ENCODE results near the gene ARL8B. TPM values are rescaled to one million over a fixed set of nuclear protein-coding genes. Genes with fewer than 3 reads are reported as not detected.
A peak's percentile ranks its signal among the peaks of the same experiment; 100 is the strongest.
"Not testable (repeated sequence)": the region's sequence is repeated elsewhere in the genome, so short reads cannot be mapped to it uniquely, and the experiment has no call there.

Gene ARL8B
- total RNA-seq, 2 donors from 2014 or later = 54.5 to 57.7 TPM

GRCh38 chr3:5172018-5172417, 49.9 kb downstream of the ARL8B start:
- ATAC-seq = no peak
- no peak for DNase-seq
- intact Hi-C loops (cut with DNase I) = no loop called here

GRCh38 chr3:5179036-5179435, 56.9 kb downstream of the ARL8B start:
- intact Hi-C loops (cut with DNase I); DNase-seq; ATAC-seq: not testable (repeated sequence)

GRCh38 chr3:5181469-5182141, 59.5 kb downstream of the ARL8B start:
- DNase-seq (no peak), ATAC-seq (no peak)
- intact Hi-C loops (cut with DNase I) = loop anchor here in 1 of 2 donors (10.0 kb wide), 1 partner anchor 57 kb away; the partner anchor contains the start of gene ARL8B

GRCh38 chr3:5183714-5184113, 61.6 kb downstream of the ARL8B start:
- not testable (repeated sequence) for DNase-seq, ATAC-seq
- intact Hi-C loops (cut with DNase I) = loop anchor here in 1 of 2 donors (10.0 kb wide), 1 partner anchor 59 kb away; the partner anchor contains the start of gene ARL8B

GRCh38 chr3:5184499-5184898, 62.4 kb downstream of the ARL8B start:
- intact Hi-C loops (cut with DNase I) = loop anchor here in 1 of 2 donors (10.0 kb wide), 1 partner anchor 60 kb away; the partner anchor contains the start of gene ARL8B
- DNase-seq = no peak
- no peak for ATAC-seq

- DNase-seq (no peak), ATAC-seq (no peak)
- intact Hi-C loops (cut with DNase I) = loop anchor here in 1 of 2 donors (10.0 kb wide), 1 partner anchor 60 kb away; the partner anchor contains the start of gene ARL8B
These were observed 63.1 kb downstream of the ARL8B start for GRCh38 chr3:5185093-5185673.

GRCh38 chr3:5186089-5186857, 64.2 kb downstream of the ARL8B start:
- no peak for ATAC-seq
- DNase-seq = no peak
- intact Hi-C loops (cut with DNase I) = loop anchor here (2.0 to 10.0 kb wide), 2 partner anchors 61 to 63 kb away; partner anchors contain the start of gene ARL8B (in 2 of the 2)

GRCh38 chr3:5186858-5187155, 64.7 kb downstream of the ARL8B start:
- ATAC-seq (no peak), DNase-seq (no peak)
- intact Hi-C loops (cut with DNase I) = loop anchor here (2.0 to 10.0 kb wide), 2 partner anchors 62 to 64 kb away; partner anchors contain the start of gene ARL8B (in 2 of the 2)

- DNase-seq (peak; percentile 95), ATAC-seq (peak; percentile 97)
- intact Hi-C loops (cut with DNase I) = loop anchor here (2.0 to 10.0 kb wide), 2 partner anchors 63 to 65 kb away; partner anchors contain the start of gene ARL8B (in 2 of the 2)
These were observed 65.2 kb downstream of the ARL8B start, which contains the start of gene EDEM1 for GRCh38 chr3:5187156-5187919. TSS of gene EDEM1 (plus strand) at chr3:5187707. CDS start at chr3:5187806, 99 bp downstream.

- ATAC-seq (peak; percentile 39 to 65), DNase-seq (peak; percentile 60)
- intact Hi-C loops (cut with DNase I) = loop anchor here (2.0 to 10.0 kb wide), 2 partner anchors 63 to 65 kb away; partner anchors contain the start of gene ARL8B (in 2 of the 2)
These were observed 65.9 kb downstream of the ARL8B start for GRCh38 chr3:5187920-5188418.

- no peak for DNase-seq
- ATAC-seq = peak in 1 of 2 donors; percentile 0
- intact Hi-C loops (cut with DNase I) = loop anchor here in 1 of 2 donors (10.0 kb wide), 1 partner anchor 64 kb away; the partner anchor contains the start of gene ARL8B
These were observed 66.5 kb downstream of the ARL8B start for GRCh38 chr3:5188419-5189221.

GRCh38 chr3:5190147-5190791, 68.2 kb downstream of the ARL8B start:
- intact Hi-C loops (cut with DNase I) = no loop called here
- no peak for ATAC-seq

GRCh38 chr3:5191555-5192304, 69.6 kb downstream of the ARL8B start:
- intact Hi-C loops (cut with DNase I) = no loop called here
- no peak for ATAC-seq
- DNase-seq = no peak

More at GRCh38 chr3:5190147-5190791, 68.2 kb downstream of the ARL8B start:
- DNase-seq = no peak

GRCh38 chr3:5192571-5193365, 70.7 kb downstream of the ARL8B start:
- ATAC-seq = no peak
- no peak for DNase-seq
- intact Hi-C loops (cut with DNase I) = no loop called here

- no peak for ATAC-seq
- intact Hi-C loops (cut with DNase I) = no loop called here
These were observed 72.2 kb downstream of the ARL8B start for GRCh38 chr3:5194341-5194740.

More at GRCh38 chr3:5194341-5194740, 72.2 kb downstream of the ARL8B start:
- no peak for DNase-seq
